Measurements from ENCODE around the gene PRXL2A.
"Not testable (repeated sequence)": the region's sequence is repeated elsewhere in the genome, so short reads cannot be mapped to it uniquely, and the experiment has no call there.

PRXL2A gene

GRCh38 chr10:80411681-80412220 is 3.4 kb downstream of the PRXL2A start:
- no peak for DNase-seq (ENCODE audit: low read depth)

GRCh38 chr10:80412486-80412885 is 4.1 kb downstream of the PRXL2A start:
- DNase-seq (ENCODE audit: low read depth): no peak

- no peak for DNase-seq (ENCODE audit: low read depth)
These were observed 5.1 kb downstream of the PRXL2A start for GRCh38 chr10:80413271-80413996.

GRCh38 chr10:80414142-80414895 is 6.0 kb downstream of the PRXL2A start:
- no peak for DNase-seq (ENCODE audit: low read depth)

GRCh38 chr10:80415734-80416478 is 7.6 kb downstream of the PRXL2A start:
- no peak for DNase-seq (ENCODE audit: low read depth)

- no peak for DNase-seq (ENCODE audit: low read depth)
These were observed 8.2 kb downstream of the PRXL2A start for GRCh38 chr10:80416479-80417098.

GRCh38 chr10:80417256-80417655 is 8.9 kb downstream of the PRXL2A start:
- DNase-seq (ENCODE audit: low read depth): not testable (repeated sequence)

- no peak for DNase-seq (ENCODE audit: low read depth)
These were observed 12.8 kb downstream of the PRXL2A start for GRCh38 chr10:80421050-80421706.

GRCh38 chr10:80421707-80422536 is 13.6 kb downstream of the PRXL2A start:
- DNase-seq (ENCODE audit: low read depth): no peak

- DNase-seq (ENCODE audit: low read depth): no peak
These were observed 17.6 kb downstream of the PRXL2A start for GRCh38 chr10:80425901-80426300.

GRCh38 chr10:80427541-80427940 is 19.2 kb downstream of the PRXL2A start:
- no peak for DNase-seq (ENCODE audit: low read depth)

GRCh38 chr10:80429521-80429973 is 21.2 kb downstream of the PRXL2A start:
- no peak for DNase-seq (ENCODE audit: low read depth)

- no peak for DNase-seq (ENCODE audit: low read depth)
These were observed 24.8 kb downstream of the PRXL2A start for GRCh38 chr10:80433134-80433533.

GRCh38 chr10:80436446-80437098 is 28.2 kb downstream of the PRXL2A start:
- DNase-seq (ENCODE audit: low read depth): no peak

- DNase-seq (ENCODE audit: low read depth): no peak
These were observed 28.9 kb downstream of the PRXL2A start for GRCh38 chr10:80437227-80437626.

GRCh38 chr10:80441831-80442230 is 33.5 kb downstream of the PRXL2A start:
- DNase-seq (ENCODE audit: low read depth): no peak

GRCh38 chr10:80442879-80443278 is 34.5 kb downstream of the PRXL2A start:
- DNase-seq (ENCODE audit: low read depth): no peak

GRCh38 chr10:80443531-80443974 is 35.2 kb downstream of the PRXL2A start:
- peak; percentile 64 for DNase-seq (ENCODE audit: low read depth)

- peak; percentile 69 for DNase-seq (ENCODE audit: low read depth)
These were observed 35.8 kb downstream of the PRXL2A start for GRCh38 chr10:80444124-80444523.
